ENCODE data around the gene USP31.

Gene USP31

GRCh38 chr16:23134274-23134673, 15.0 kb downstream of the USP31 start:
- DNase-seq (ENCODE audit: low read depth in 3 of 3): no peak

- DNase-seq (ENCODE audit: low read depth in 3 of 3): no peak
Measured at GRCh38 chr16:23132775-23133463, 16.3 kb downstream of the USP31 start.

GRCh38 chr16:23131931-23132621, 17.2 kb downstream of the USP31 start:
- no peak for DNase-seq (ENCODE audit: low read depth in 3 of 3)

GRCh38 chr16:23131436-23131835, 17.8 kb downstream of the USP31 start:
- no peak for DNase-seq (ENCODE audit: low read depth in 3 of 3)

- DNase-seq (ENCODE audit: low read depth in 3 of 3): no peak
Measured at GRCh38 chr16:23131036-23131435, 18.2 kb downstream of the USP31 start.

GRCh38 chr16:23129686-23130085, 19.6 kb downstream of the USP31 start:
- DNase-seq (ENCODE audit: low read depth in 3 of 3): no peak

GRCh38 chr16:23128056-23128455, 21.2 kb downstream of the USP31 start:
- DNase-seq (ENCODE audit: low read depth in 3 of 3): no peak

- DNase-seq (ENCODE audit: low read depth in 3 of 3): no peak
Measured at GRCh38 chr16:23125277-23125676, 24.0 kb downstream of the USP31 start.

GRCh38 chr16:23124315-23124714, 24.9 kb downstream of the USP31 start:
- no peak for DNase-seq (ENCODE audit: low read depth in 3 of 3)

GRCh38 chr16:23122144-23122543, 27.1 kb downstream of the USP31 start:
- no peak for DNase-seq (ENCODE audit: low read depth in 3 of 3)

GRCh38 chr16:23121024-23121423, 28.2 kb downstream of the USP31 start:
- no peak for DNase-seq (ENCODE audit: low read depth in 3 of 3)

GRCh38 chr16:23120562-23120961, 28.7 kb downstream of the USP31 start:
- DNase-seq (ENCODE audit: low read depth in 3 of 3): no peak

- no peak for DNase-seq (ENCODE audit: low read depth in 3 of 3)
Measured at GRCh38 chr16:23119570-23119969, 29.7 kb downstream of the USP31 start.

- DNase-seq (ENCODE audit: low read depth in 3 of 3): no peak
Measured at GRCh38 chr16:23114131-23114904, 34.9 kb downstream of the USP31 start.

- no peak for DNase-seq (ENCODE audit: low read depth in 3 of 3)
Measured at GRCh38 chr16:23113185-23113584, 36.1 kb downstream of the USP31 start.

- no peak for DNase-seq (ENCODE audit: low read depth in 3 of 3)
Measured at GRCh38 chr16:23110257-23110899, 38.9 kb downstream of the USP31 start.

- DNase-seq (ENCODE audit: low read depth in 3 of 3): no peak
Measured at GRCh38 chr16:23107936-23108335, 41.3 kb downstream of the USP31 start.

GRCh38 chr16:23107117-23107516, 42.1 kb downstream of the USP31 start:
- no peak for DNase-seq (ENCODE audit: low read depth in 3 of 3)

GRCh38 chr16:23105309-23105708, 43.9 kb downstream of the USP31 start:
- DNase-seq (ENCODE audit: low read depth in 3 of 3): no peak

GRCh38 chr16:23104032-23104955, 45.0 kb downstream of the USP31 start:
- DNase-seq (ENCODE audit: low read depth in 3 of 3): no peak

- DNase-seq (ENCODE audit: low read depth in 3 of 3): no peak
Measured at GRCh38 chr16:23103603-23104002, 45.6 kb downstream of the USP31 start.

All from stimulated activated CD4-positive, alpha-beta T cell treated with anti-CD3 and anti-CD28 coated beads, TNF-alpha, amount 100 ng/mL, for 48 hours (primary cell).